Breast epithelium (tissue), 3 donors: Measurements from ENCODE around the gene QRFP.

Source experiments
- CTCF ChIP-seq, 3 donors: fragments of 450-650 bp; IDR thresholded peaks; one replicate each; pipeline ENCODE4 v1.5.1; 2016 to 2017; ENCODE audit warnings: antibody characterized with exemption in 3 of 3, mild to moderate bottlenecking in 3 of 3, moderate library complexity in 3 of 3
- POLR2A ChIP-seq: fragments of 450-650 bp; IDR thresholded peaks from one replicate; pipeline ENCODE4 v1.6.1; 2016; ENCODE audit warnings: antibody characterized with exemption, mild to moderate bottlenecking, moderate library complexity

- TF ChIP-seq CTCF (IDR thresholded peaks at IDR 0.05) (no peak), POLR2A (no peak)
These were observed 19.3 kb downstream of the QRFP start for GRCh38 chr9:130877300-130877699.
